ENCODE data around the gene SYT7. TPM values are rescaled to one million over a fixed set of nuclear protein-coding genes. Genes with fewer than 3 reads are reported as not detected.

Gene SYT7
- polyA plus RNA-seq, 2 of the 4 experiments (the other 2 are of a cell fraction): 0.37 to 1.0 TPM

DNA sequence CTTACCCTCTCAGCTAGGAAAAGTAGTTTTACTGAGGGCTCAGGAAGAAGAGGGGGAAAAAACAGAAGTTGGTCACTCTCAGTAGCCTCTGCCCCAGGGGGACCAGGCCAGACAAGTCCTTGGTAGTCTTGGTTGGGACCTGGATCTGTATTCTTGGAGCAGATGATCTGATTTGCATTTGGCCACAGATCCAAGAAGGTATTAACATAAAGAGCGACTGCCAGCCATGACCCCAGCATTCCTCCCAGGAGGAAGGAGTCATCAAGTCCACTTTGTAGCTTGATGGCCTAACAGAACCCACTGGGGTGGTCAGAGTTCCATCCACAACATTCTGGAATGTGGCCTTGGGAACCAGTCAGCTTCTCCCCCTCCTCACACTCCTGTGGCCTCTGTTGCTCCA lies 78.4 kb downstream of the SYT7 start:
- DNase-seq (ENCODE audit: low read depth in 1 of 2, low spot score in 1 of 2) (no peak), ATAC-seq (no peak), FAIRE-seq (no peak)
- Histone ChIP-seq H3K9me3 (0 out of 3 replicates have a peak, but pooled peaks cover 3% of the 10 kb centered on the region), H3K4me1 (no peaks in the 10 kb centered on the region), H3K27ac (no peak overlapping the region), H3K4me2 (no peak overlapping the region), H3K4me3 (no peak overlapping the region)
- CTCF ChIA-PET: interaction anchor here (1.0 to 10.5 kb wide), 11 partner anchors 10 to 127 kb away, joined by 3 to 109 read pairs (median 5); no protein-coding TSS in a partner anchor
- TF ChIP-seq SMC3 (IDR thresholded peaks at IDR 0.05): no peak
- TF ChIP-seq BHLHE40 (IDR thresholded peaks at IDR 0.05; ENCODE audit: low read depth, low read length): no peak
- TF ChIP-seq CBX8 (IDR thresholded peaks at IDR 0.05): no peak
- TF ChIP-seq POLR2A (IDR thresholded peaks at IDR 0.05; ENCODE audit: low read length): no peak
- TF ChIP-seq, protein P1, sequence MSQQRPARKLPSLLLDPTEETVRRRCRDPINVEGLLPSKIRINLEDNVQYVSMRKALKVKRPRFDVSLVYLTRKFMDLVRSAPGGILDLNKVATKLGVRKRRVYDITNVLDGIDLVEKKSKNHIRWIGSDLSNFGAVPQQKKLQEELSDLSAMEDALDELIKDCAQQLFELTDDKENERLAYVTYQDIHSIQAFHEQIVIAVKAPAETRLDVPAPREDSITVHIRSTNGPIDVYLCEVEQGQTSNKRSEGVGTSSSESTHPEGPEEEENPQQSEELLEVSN (IDR thresholded peaks at IDR 0.05; ENCODE audit: borderline replicate concordance, low read depth): no peak
- TF ChIP-seq ZSCAN20 (CRISPR knock-in tag; IDR thresholded peaks at IDR 0.05): no peak
- TF ChIP-seq MAFK (IDR thresholded peaks at IDR 0.05; ENCODE audit: partially characterized antibody): no peak
- no peak for TF ChIP-seq POLR2AphosphoS2 (conservative IDR thresholded peaks at IDR 0.05; ENCODE audit: low read length)
- no peak for TF ChIP-seq RCOR1 (IDR thresholded peaks at IDR 0.05; ENCODE audit: low read depth, low read length)
- no peak for TF ChIP-seq SREBF2 (IDR thresholded peaks at IDR 0.05)
- TF ChIP-seq ESRRA (IDR thresholded peaks at IDR 0.05; ENCODE audit: borderline replicate concordance, low read length): no peak
- no peak for TF ChIP-seq JUNB (IDR thresholded peaks at IDR 0.05)
- TF ChIP-seq, protein P2, sequence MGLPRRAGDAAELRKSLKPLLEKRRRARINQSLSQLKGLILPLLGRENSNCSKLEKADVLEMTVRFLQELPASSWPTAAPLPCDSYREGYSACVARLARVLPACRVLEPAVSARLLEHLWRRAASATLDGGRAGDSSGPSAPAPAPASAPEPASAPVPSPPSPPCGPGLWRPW (IDR thresholded peaks at IDR 0.05): no peak
- TF ChIP-seq EHMT2 (IDR thresholded peaks at IDR 0.05; ENCODE audit: low read depth): no peak
- no peak for TF ChIP-seq CEBPB (IDR thresholded peaks at IDR 0.05)
- TF ChIP-seq NPAS2 (CRISPR knock-in tag; IDR thresholded peaks at IDR 0.05; ENCODE audit: borderline replicate concordance): no peak
- POLR2A ChIA-PET: no interaction called here
- 78% methylated on average over 1 of the region's 1 CpG for WGBS (ENCODE audit: missing lambda C conversion rate)

DNA sequence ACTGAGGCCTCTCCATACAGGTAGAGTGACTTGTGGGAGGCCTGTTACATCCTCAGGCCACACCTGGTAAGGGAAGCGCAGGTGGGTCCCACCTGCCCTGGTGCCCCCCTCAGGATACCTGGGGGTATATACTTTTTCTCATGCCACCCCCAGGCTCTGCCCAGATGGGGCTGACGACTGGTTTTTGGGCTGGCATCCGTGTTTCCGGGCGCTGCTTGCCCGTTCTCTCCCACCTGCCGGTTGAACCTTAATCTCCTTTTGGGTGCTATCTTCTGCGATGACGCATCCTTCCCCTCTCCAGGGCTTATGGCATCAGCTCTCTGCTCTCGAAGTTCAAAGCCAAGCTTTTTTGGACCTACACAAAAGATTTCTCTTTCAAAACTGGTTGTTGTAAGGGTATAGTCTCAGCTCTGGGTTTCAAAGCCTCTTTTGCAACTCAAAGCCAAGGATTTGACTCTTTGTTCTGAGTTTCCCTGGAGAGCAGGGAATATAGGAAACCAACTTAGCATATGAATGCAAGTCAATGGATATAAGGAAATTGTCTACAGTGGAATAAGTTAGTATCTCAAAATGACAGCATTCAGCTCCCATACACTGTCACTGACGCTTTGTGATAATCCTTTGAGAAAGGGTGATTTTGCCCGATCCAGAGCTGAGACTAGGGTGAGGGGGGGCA lies 80.9 kb downstream of the SYT7 start:
- WGBS (ENCODE audit: missing lambda C conversion rate): 73% methylated on average over 12 of the region's 12 CpGs
- no peak overlapping the region for H3K4me3 ChIP-seq
- ATAC-seq (no peak), FAIRE-seq (no peak), DNase-seq (ENCODE audit: low read depth in 1 of 2, low spot score in 1 of 2) (no peak)
- H3K4me1 ChIP-seq: no peaks in the 10 kb centered on the region
- H3K27ac ChIP-seq: no peak overlapping the region
- no peaks in the 10 kb centered on the region for H3K9me3 ChIP-seq
- H3K4me2 ChIP-seq: no peak overlapping the region
- CTCF ChIA-PET: interaction anchor here (1.1 to 10.5 kb wide), 5 partner anchors 9 to 139 kb away, joined by 3 to 109 read pairs (median 9); partner anchors contain the start of gene LRRC10B
- POLR2A ChIA-PET: no interaction called here
- TF ChIP-seq KDM5A (IDR thresholded peaks at IDR 0.05): no peak

DNA sequence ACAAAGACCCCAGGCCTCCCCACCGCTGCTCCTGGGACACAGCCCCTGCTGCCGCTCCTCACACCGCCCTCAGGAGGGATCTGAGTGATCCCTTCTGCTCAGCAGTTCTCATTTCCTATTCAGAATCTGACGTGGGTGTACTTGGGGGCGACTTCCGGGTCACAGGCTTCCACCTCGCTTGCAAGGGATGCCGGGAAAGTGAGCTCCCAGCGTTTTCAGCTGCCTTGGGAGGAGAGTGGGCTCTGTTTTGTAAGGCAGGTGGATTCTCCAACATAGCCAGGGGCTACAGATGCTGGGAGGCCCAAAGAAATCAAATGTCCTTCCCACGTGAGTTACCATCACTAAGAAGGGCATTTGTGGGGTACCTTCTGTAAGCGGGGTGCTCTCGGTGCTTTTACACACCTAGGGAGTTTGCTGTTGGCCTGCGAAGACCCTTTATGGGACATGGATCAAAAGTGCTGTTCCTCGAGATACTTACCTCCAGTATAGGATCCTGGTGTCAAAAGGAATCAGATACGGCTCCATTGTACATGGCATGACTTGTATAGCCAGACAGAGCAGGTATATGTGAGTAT lies 82.0 kb downstream of the SYT7 start:
- Histone ChIP-seq H3K27ac (no peak overlapping the region), H3K4me3 (no peak overlapping the region), H3K4me2 (no peak overlapping the region), H3K4me1 (no peaks in the 10 kb centered on the region), H3K9me3 (no peaks in the 10 kb centered on the region)
- POLR2A ChIA-PET: no interaction called here
- no peak for DNase-seq (ENCODE audit: low read depth in 1 of 2, low spot score in 1 of 2)
- TF ChIP-seq RAD21 (conservative IDR thresholded peaks at IDR 0.05 in 1 of 2, IDR thresholded peaks at IDR 0.05 in 1 of 2) (no peak), CBX2 (IDR thresholded peaks at IDR 0.05; ENCODE audit: borderline replicate concordance, low read depth) (no peak), HOXB13 (CRISPR knock-in tag; IDR thresholded peaks at IDR 0.05; ENCODE audit: low read depth) (no peak), NR3C1 (IDR thresholded peaks at IDR 0.05) (no peak), RCOR1 (IDR thresholded peaks at IDR 0.05; ENCODE audit: low read depth, low read length) (no peak), JUN (IDR thresholded peaks at IDR 0.05) (no peak)
- TF ChIP-seq, protein P3, sequence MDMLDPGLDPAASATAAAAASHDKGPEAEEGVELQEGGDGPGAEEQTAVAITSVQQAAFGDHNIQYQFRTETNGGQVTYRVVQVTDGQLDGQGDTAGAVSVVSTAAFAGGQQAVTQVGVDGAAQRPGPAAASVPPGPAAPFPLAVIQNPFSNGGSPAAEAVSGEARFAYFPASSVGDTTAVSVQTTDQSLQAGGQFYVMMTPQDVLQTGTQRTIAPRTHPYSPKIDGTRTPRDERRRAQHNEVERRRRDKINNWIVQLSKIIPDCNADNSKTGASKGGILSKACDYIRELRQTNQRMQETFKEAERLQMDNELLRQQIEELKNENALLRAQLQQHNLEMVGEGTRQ (IDR thresholded peaks at IDR 0.05): no peak
- TF ChIP-seq, protein P2 (IDR thresholded peaks at IDR 0.05): no peak
- TF ChIP-seq, protein P4, sequence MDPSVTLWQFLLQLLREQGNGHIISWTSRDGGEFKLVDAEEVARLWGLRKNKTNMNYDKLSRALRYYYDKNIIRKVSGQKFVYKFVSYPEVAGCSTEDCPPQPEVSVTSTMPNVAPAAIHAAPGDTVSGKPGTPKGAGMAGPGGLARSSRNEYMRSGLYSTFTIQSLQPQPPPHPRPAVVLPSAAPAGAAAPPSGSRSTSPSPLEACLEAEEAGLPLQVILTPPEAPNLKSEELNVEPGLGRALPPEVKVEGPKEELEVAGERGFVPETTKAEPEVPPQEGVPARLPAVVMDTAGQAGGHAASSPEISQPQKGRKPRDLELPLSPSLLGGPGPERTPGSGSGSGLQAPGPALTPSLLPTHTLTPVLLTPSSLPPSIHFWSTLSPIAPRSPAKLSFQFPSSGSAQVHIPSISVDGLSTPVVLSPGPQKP (IDR thresholded peaks at IDR 0.05; ENCODE audit: low read depth, low read length): no peak
- WGBS (ENCODE audit: missing lambda C conversion rate): 63% methylated on average over 15 of the region's 15 CpGs
- FAIRE-seq: no peak
- CTCF ChIA-PET: interaction anchor here (1.0 to 2.3 kb wide), 3 partner anchors 10 to 234 kb away, joined by 3 to 9 read pairs (median 4); partner anchors contain the start of gene LRRC10B
- no peak for ATAC-seq
